HG03469 (cell line): ENCODE results near the gene CHN2.

ENCODE experiments used
- ATAC-seq: cut with Tn5 transposase; IDR thresholded peaks from one replicate; pipeline ENCODE4 v1.9.1; 2021; ENCODE audit warnings: mild to moderate bottlenecking, moderate library complexity, moderate number of reproducible peaks; ENCODE audit not compliant: unreplicated experiment

Gene CHN2

DNA sequence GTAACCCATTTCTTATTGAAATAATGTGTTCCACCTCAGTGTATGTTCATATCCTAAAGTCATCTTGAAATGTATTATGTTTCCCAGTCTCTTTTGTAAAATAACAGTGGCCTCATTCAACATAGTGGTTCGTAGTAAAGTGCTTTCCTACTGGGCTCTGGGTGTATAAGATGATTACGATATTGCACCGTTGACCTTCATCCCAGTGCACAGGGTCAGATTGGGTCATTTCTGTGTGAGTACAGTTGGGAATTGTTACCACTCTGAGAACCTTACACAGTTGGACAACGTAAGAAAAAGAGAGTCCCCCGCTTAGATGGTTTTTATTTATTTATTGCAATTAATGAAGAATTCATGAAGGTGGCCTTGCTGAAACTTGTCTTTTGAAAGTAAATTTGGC is 135.6 kb downstream of the CHN2 start:
- no peak for ATAC-seq

GRCh38 chr7:29331163-29331562 is 136.6 kb downstream of the CHN2 start:
- no peak for ATAC-seq

DNA sequence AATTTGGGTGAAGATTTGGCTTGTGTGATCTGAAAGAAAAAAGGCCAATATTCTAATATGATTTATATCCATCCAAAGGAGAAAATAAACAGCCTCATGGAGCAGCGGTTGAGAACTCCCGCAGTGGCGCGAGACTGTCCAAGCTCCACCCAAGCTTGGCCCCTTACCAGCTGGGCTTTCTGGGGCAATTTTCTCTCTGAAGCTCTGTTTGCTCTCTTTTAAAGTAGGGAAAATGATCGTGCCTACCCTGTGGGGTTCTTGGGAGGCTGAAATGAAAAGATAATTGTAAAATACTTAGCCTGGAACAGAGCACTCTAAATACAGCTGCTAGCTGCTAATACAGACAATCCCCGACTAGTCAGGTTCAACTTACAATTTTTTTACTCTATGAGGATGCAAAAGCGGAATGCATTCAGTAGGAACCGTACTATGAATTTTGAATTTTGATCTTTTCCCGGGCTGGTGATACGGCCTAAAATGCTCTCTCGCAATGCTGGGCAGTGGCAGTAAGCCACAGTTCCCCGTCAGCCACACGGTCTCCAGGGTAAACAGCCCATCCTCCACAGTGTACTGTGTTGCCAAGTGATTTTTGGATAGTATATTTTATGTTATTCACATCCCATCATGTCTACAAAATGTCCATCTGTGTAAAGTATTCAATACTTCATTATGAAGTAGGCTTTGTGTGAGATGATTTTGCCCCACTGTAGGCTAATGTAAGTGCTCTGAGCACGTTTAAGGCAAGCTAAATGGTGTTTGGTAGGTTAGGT is 137.7 kb downstream of the CHN2 start:
- no peak for ATAC-seq

DNA sequence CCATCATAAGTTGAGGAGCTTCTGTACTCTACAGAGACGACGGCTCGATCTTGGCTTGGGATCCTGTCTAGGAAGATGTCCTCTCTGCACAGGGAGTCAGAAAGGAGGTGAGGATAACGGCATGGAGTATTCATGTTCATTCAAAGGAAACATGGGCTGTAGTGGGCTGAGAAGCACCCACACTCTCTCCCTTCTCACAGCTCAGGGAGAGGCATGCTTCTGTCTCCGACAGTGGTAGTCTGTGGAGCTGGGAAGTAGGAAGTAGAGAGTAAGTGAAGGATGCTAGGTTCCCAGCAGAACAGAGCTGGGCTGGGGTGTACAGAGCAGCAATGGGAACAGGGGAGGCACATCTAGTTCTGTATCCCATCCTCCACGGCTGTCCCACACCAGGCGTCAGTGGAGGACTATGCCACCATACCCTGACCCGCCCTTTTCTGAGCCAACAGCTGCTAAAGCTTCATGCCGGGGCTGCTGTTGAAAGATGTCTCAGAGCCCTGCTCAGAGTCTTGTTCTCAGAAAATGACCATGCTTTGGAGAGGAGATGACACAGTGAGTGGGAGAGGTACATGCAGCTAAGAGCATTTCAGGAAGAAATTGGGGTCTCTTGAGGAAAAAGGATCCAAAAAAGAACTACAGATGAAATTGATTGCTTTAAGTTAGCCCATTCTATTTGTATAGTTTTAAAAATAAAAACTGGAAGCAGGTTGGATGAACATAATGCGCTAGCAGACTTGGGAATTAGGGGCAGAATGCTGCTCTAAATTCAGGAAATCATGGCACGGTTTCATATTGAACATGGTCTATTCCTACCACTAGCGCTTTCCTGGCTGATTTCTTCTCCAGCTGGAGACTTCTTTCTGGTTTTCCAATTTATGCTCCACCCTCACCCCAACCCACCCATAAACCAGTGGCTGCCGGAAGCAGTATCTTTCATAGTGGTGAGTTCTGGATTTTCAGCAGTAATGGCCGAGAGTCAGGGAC is 138.6 kb downstream of the CHN2 start:
- no peak for ATAC-seq

DNA sequence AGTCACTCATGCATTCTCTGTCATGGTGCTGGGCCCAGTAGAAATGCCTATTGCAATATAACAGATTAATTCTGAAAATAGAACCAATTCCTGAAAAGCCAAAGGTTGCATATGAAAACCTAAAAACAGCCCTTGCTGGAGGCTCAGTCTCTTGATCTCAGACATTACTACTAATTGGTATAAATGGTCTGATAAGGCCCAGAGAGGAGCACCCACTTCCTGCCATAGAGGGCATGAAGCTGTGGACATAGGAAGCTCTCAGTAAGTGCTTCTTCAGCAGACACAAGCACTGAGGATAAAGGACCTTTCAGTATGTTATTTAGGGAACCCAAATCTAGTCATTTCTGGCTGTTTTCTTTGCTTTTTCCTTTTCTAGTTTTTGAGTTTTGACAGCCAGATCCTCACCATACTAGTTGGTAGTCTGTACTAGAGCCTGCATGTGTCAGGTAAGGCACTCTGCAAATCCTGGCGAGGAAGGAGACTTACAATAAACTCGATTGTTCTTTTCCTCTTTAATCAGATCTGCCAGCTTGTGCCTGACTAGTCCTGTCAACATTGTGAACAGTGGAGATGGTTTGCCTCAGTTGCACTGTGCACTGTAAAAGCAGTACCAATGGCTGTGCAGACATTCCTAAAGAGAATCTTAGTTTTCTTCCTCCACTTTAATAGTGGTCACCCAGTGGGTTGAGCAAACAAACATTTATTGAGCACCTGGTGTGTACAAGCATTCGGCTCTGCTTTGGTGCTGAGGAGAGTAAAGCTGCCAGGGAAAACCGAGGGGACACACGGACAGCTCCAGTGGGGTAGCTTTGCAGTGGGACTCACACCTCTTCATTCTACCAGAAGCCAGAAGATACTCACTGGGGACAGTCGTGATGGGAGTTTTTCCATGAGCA is 140.9 kb downstream of the CHN2 start:
- ATAC-seq: no peak

DNA sequence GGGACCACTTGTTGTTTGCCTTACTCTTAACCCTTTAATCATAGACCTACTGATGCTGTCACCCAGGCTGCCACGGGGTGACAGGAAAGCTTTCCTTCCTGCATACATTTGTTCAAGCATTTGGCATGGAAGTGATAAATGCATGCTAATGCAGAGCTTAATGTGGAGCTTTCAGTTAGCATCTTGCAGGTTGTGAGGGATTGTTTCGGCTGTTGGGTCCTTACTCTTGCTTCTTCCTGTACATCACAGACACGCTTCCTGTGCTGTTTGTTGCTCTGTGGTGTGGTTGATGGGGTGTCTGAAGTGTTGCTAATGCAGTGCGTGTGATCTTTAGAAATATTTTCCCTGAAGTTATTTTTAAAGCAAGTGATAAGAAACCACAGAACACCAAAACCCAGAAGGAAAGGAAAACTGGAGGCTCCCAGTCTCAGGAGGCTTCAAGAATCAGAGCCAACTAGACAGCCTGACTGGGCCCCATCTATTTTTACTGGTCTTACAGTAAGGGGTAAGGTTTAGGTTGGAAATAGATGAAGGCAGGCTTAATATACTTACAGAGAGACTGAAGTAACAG is 143.1 kb downstream of the CHN2 start:
- no peak for ATAC-seq

DNA sequence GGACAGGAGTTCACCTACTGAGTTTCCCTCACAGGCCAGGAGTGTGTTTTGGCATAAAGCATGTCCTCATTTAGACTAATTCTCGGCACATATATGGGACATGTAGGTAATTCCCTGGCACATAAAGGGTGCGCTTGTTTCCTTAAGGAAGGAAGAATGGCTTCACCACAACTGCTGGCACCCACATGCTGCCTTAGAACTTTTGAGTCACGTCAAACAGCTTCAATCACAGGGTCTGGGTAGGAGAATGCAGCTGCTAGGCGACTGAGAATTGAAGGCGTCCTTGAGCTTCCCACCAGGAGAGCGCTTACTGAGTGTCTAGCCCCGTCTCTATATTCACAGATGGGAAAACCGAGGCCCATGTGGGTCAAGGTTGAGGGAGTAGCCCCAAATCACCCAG is 146.1 kb downstream of the CHN2 start:
- no peak for ATAC-seq

- no peak for ATAC-seq
These were observed 146.6 kb downstream of the CHN2 start for GRCh38 chr7:29341156-29341555.

- no peak for ATAC-seq
These were observed 148.2 kb downstream of the CHN2 start for GRCh38 chr7:29342761-29343160.

DNA sequence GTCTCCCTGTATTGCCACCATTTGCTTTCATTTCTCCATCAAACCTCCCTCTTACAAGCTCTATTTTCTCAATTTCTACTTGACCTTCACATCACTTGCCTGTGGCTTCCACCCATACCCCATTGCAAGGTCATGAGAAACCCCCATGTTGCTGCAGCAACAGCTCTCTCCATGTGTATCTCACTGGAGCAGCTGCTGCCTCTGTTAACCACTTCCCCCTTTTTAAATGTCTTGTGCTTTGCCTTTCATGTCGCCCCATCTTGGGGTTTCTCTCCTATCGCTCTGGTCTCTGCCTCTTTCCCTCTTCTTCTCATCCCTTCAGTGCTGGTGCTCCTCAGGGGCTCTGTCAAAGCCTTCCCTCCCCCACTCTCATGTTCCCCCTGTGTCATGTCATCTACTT is 148.8 kb downstream of the CHN2 start:
- no peak for ATAC-seq

DNA sequence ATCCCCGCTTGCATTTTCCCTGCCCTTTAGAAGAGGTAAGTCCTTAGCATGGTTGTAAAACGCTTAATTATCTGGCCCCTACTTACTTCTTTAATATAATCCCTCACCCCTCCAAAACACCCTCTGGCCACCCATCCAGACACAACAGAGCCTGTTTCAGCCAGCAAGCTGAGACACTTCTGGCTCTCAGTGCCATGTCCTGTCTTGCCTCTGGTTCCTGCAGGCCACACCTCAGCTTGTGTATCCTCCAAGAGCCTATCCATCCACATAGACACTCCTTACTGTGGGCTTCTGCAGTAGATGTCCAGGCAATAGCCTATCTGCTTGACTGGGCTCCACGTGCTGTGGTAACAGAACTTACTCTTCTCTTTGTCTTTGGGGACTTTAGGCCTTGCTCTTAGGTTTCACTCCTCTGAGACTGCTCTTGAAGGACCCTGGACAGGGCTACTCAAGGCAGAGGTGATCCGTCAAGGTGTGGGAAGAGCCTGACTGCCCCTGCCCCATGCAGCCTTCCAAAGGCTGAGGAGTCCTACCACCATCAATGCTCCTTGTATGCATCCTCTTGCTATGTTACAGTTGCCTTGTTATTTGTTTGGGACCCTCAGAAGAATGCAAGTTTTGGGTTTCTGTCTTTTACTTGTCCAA is 149.9 kb downstream of the CHN2 start:
- ATAC-seq: no peak

DNA sequence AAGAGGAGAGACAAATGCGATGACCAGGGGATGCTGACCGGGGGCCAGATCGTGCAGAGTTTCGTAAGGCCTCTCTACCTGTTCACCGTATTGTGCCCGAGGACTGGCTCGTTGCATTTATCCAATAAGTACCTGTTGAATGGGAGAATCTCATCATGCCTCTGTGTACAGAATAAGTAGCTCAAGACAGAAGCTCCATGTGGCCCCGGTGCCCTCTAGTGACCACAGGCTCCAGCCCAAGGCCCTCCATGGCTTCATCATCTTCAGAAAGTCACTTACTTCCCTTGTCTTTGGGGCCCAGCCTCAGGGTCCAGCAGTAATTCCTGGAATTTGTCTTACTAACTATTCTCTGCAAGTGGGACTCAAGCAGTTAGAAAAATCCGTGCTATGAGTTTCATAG is 151.0 kb downstream of the CHN2 start:
- no peak for ATAC-seq

GRCh38 chr7:29346231-29346978 is 151.8 kb downstream of the CHN2 start:
- no peak for ATAC-seq

DNA sequence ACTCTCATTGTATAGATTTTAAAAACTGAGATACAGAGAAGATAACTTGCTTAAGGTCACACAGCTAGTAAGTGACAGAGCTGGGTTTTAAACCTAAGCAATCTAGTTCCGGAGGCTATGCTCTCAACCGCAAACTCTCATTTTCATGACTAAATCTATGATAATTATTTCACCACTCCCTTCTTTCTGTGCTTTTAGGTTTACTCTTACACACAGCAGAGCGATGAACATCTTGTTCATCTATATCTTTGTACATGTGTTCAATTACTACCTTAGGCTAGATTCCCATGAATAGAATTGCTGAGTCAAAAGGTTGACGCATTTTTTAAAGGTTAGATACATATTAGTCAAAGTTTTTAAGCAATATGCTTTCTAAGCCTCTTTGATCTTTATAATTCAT is 154.8 kb downstream of the CHN2 start:
- no peak for ATAC-seq

GRCh38 chr7:29350351-29350750 is 155.8 kb downstream of the CHN2 start:
- ATAC-seq: no peak

DNA sequence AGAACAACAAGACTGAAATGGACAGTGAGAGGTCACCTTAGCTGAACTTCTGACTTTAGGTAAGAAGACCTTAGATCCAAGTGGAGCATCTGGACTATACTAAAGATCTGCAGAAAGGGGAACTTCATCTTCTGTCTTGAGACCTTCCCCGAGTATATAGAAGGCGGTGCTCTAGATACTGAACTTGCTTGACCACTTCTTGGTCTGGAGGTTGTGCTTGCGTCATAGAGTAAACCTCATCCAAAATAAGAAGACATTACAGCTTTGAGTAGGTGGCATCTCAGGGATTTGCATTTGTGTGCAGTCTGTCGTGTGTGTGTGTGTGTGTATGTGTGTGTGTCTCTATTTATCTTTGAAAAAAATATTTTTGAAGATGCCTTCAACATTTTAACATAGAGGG is 157.5 kb downstream of the CHN2 start:
- ATAC-seq: no peak

DNA sequence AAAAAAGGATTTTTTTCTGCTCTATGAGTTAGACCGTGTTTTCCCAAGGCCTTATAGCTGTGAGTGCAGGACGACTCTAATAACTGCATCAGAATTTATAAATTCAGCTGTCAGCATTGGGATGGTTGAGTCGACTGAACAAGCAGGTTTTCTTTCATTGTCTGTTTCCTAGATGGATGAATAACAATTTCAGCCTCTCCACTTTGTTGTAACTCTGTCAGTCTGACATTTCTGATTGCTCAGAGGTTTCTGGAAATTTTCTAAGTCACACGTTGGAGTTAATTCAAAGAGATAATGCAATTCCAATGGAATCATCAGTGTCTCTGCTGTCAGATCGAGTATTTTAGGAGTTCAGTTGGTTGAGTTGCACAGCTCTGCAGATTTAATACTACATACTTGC is 159.2 kb downstream of the CHN2 start:
- ATAC-seq: no peak

DNA sequence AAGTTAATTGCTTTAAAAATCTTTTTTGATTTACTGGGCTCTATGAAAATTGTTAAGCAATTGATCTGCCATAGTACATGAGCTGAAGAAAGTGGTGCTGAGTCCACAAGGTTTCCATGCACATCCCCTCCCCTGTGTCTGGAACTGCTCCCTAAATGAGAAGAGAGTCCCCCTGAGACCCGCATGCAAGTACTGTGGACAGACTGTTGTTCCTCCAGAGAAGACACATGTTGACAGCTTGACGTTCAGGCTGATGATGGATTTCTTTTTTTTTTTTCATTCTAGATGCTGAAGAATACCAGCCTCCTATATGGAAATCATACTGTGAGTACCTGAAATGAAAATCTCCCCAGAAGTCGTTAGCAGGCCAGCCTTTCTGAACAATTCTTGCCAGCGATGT is 159.8 kb downstream of the CHN2 start:
- ATAC-seq: no peak

DNA sequence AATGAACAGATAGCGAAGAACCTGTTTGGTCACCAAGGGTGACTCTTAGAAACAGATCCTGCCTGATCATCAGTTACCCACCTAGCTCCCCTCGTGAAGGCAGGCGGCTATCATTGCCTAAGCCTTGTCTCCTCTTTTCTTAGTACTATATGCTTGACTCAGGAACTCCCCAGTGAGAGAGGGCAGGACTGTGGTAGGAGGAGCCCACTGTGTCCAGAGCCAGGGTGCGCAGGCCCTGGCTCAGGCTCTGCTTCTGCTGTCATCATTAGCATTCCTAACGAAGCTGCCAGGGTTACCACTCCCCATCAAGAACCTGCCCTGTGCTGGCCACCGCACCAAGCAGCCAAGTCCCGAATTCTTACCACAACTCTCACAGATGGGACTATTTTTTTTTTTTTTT is 160.8 kb downstream of the CHN2 start:
- ATAC-seq: no peak
